GM23338 (cell line): ENCODE measurements around the gene RPGRIP1. TPM values are rescaled to one million over a fixed set of nuclear protein-coding genes. Genes with fewer than 3 reads are reported as not detected.
"Not testable (repeated sequence)": the region's sequence is repeated elsewhere in the genome, so short reads cannot be mapped to it uniquely, and the experiment has no call there.

Source experiments
- ATAC-seq: fragments of 200-7000 bp; cut with Tn5 transposase; 3 replicates; pipeline ENCODE4 v1.9.1; 2020
- DNase-seq: peaks from one replicate; pipeline ENCODE4 v3.0.0-alpha.2; 2015; ENCODE audit warnings: low spot score
- H2AFZ ChIP-seq: fragments of 200-600 bp; sonication (generic); 2 replicates; pipeline ENCODE4 v1.8.0; 2016; ENCODE audit warnings: antibody characterized with exemption, mild to moderate bottlenecking, moderate library complexity
- H3F3A ChIP-seq: fragments of 200-600 bp; sonication (generic); replicated peaks from 2 replicates; pipeline ENCODE4 v1.8.0; 2017; ENCODE audit warnings: antibody characterized with exemption, mixed run types, low read depth
- H3K27ac ChIP-seq: fragments of 200-600 bp; sonication (generic); 2 replicates; pipeline ENCODE4 v1.6.1; 2016; ENCODE audit warnings: low read depth
- H3K27me3 ChIP-seq: fragments of 200-600 bp; sonication (generic); 2 replicates; pipeline ENCODE4 v1.8.0; 2016; ENCODE audit warnings: mild to moderate bottlenecking, mixed run types, moderate library complexity; ENCODE audit not compliant: insufficient read depth
- H3K36me3 ChIP-seq: fragments of 200-600 bp; sonication (generic); 2 replicates; pipeline ENCODE4 v1.8.0; 2016; ENCODE audit warnings: mild to moderate bottlenecking; ENCODE audit not compliant: insufficient read depth
- H3K4me1 ChIP-seq: fragments of 200-600 bp; sonication (generic); 2 replicates; pipeline ENCODE4 v1.8.0; 2016; ENCODE audit warnings: mild to moderate bottlenecking, moderate library complexity; ENCODE audit not compliant: insufficient read depth
- H3K4me2 ChIP-seq: fragments of 200-600 bp; sonication (generic); 2 replicates; pipeline ENCODE4 v1.7.1; 2017; ENCODE audit warnings: mixed run types
- H3K4me3 ChIP-seq: fragments of 200-600 bp; sonication (generic); 2 replicates; pipeline ENCODE4 v1.6.1; 2016; ENCODE audit warnings: mixed run types
- H3K79me2 ChIP-seq: fragments of 200-600 bp; sonication (generic); replicated peaks from 2 replicates; pipeline ENCODE4 v1.8.0; 2017; ENCODE audit warnings: mild to moderate bottlenecking; ENCODE audit not compliant: insufficient read depth
- H3K9me2 ChIP-seq: fragments of 200-600 bp; sonication (generic); 2 replicates; pipeline ENCODE4 v1.8.0; 2017; ENCODE audit not compliant: insufficient read depth
- H4K20me1 ChIP-seq: fragments of 200-600 bp; sonication (generic); replicated peaks from 2 replicates; pipeline ENCODE4 v1.8.0; 2017; ENCODE audit warnings: mild to moderate bottlenecking; ENCODE audit not compliant: insufficient read depth
- H3K27ac Mint-ChIP-seq: 2 replicates; pipeline ENCODE4 v1.8.0; 2020; ENCODE audit warnings: inconsistent platforms, mild to moderate bottlenecking, moderate library complexity, mixed read lengths
- H3K27me3 Mint-ChIP-seq: 3 replicates; pipeline ENCODE4 v1.8.0; 2022; ENCODE audit warnings: low read depth, mild to moderate bottlenecking, moderate library complexity, mixed read lengths, inconsistent platforms; ENCODE audit not compliant: insufficient read depth, poor library complexity
- H3K36me3 Mint-ChIP-seq: 3 replicates; pipeline ENCODE4 v1.8.0; 2021; ENCODE audit warnings: low read depth, mild to moderate bottlenecking, inconsistent platforms, moderate library complexity, mixed read lengths
- H3K4me1 Mint-ChIP-seq: 3 replicates; pipeline ENCODE4 v1.8.0; 2020; ENCODE audit warnings: mild to moderate bottlenecking, inconsistent platforms, mixed read lengths
- H3K4me3 Mint-ChIP-seq: 3 replicates; pipeline ENCODE4 v1.8.0; 2021; ENCODE audit warnings: moderate library complexity, mild to moderate bottlenecking, inconsistent platforms, mixed read lengths
- H3K9me3 Mint-ChIP-seq: 3 replicates; pipeline ENCODE4 v1.8.0; 2020; ENCODE audit warnings: moderate library complexity, mild to moderate bottlenecking, inconsistent platforms, mixed read lengths
- CREB1 ChIP-seq: fragments of 250-450 bp; sonication (Bioruptor Pico); IDR thresholded peaks from 2 replicates; pipeline ENCODE4 v1.5.0; 2020; ENCODE audit warnings: low read depth, mild to moderate bottlenecking, moderate library complexity
- EZH2 ChIP-seq: fragments of 200-600 bp; sonication (generic); IDR thresholded peaks from one replicate; pipeline ENCODE4 v1.8.0; 2017; ENCODE audit warnings: antibody characterized with exemption, mild to moderate bottlenecking, low read depth; ENCODE audit not compliant: unreplicated experiment
- EZH2phosphoT487 ChIP-seq: fragments of 200-600 bp; sonication (generic); IDR thresholded peaks from one replicate; pipeline ENCODE4 v1.8.1; 2018; ENCODE audit warnings: antibody characterized with exemption; ENCODE audit not compliant: unreplicated experiment
- JUNB ChIP-seq: IDR thresholded peaks from one replicate; pipeline ENCODE4 v1.6.1; 2016; ENCODE audit warnings: antibody characterized with exemption; ENCODE audit not compliant: unreplicated experiment
- NANOG ChIP-seq: IDR thresholded peaks from 2 replicates; pipeline ENCODE4 v1.6.1; 2016; ENCODE audit warnings: antibody characterized with exemption, borderline replicate concordance
- POLR2AphosphoS5 ChIP-seq: IDR thresholded peaks from 2 replicates; pipeline ENCODE4 v1.6.1; 2016; ENCODE audit warnings: antibody characterized with exemption, low read depth
- ZNF114 ChIP-seq: fragments of 250-450 bp; sonication (Bioruptor Pico); IDR thresholded peaks from 2 replicates; pipeline ENCODE4 v1.5.0; 2020; ENCODE audit warnings: mild to moderate bottlenecking, moderate library complexity
- ZNF331 ChIP-seq: fragments of 250-450 bp; sonication (Bioruptor Pico); IDR thresholded peaks from 2 replicates; pipeline ENCODE4 v1.5.0; 2020; ENCODE audit warnings: low read depth, mild to moderate bottlenecking, moderate library complexity
- ZNF462 ChIP-seq: fragments of 250-450 bp; sonication (Bioruptor Pico); IDR thresholded peaks from 2 replicates; pipeline ENCODE4 v1.5.0; 2020; ENCODE audit warnings: mild to moderate bottlenecking, moderate library complexity
- polyA plus RNA-seq: library from polyadenylated mRNA; unstranded; fragments of >200 nt; fragmentation: Nextera tagmentation; extraction: Ambion mirVana; gene quantifications from 2 replicates; pipeline ENCODE4 v1.2.1, GENCODE V29; 2016
- total RNA-seq: library from RNA; depleted of rRNA; stranded (reverse); fragments of >200 nt; shearing (Covaris generic); gene quantifications from 2 replicates; pipeline ENCODE4 v1.2.3, GENCODE V29; 2014

The RPGRIP1 gene
- total and polyA plus RNA-seq, 2 experiments from 2014 or later: 0.24 to 1.6 TPM

GRCh38 chr14:21287168-21287567 lies 7.3 kb downstream of the RPGRIP1 start:
- H3K4me1 ChIP-seq: no peaks in the 10 kb centered on the region
- H3K27ac ChIP-seq: no peak overlapping the region
- no peaks in the 10 kb centered on the region for H3K36me3 Mint-ChIP-seq
- no peaks in the 10 kb centered on the region for H3K4me1 Mint-ChIP-seq
- ATAC-seq: no peak
- H3K27me3 Mint-ChIP-seq: peaks cover 8% of the 10 kb centered on the region
- no peak for DNase-seq
- no peaks in the 10 kb centered on the region for H3F3A ChIP-seq
- no peaks in the 10 kb centered on the region for H3K27me3 ChIP-seq
- H3K4me2 ChIP-seq: no peak overlapping the region
- H3K36me3 ChIP-seq: no peaks in the 10 kb centered on the region
- no peak overlapping the region for H3K27ac Mint-ChIP-seq
- no peak overlapping the region for H2AFZ ChIP-seq
- H3K9me2 ChIP-seq: no peaks in the 10 kb centered on the region
- no peak overlapping the region for H3K4me3 Mint-ChIP-seq
- no peaks in the 10 kb centered on the region for H3K9me3 Mint-ChIP-seq
- H4K20me1 ChIP-seq: no peaks in the 10 kb centered on the region
- no peak overlapping the region for H3K4me3 ChIP-seq
- H3K79me2 ChIP-seq: no peaks in the 10 kb centered on the region
- TF ChIP-seq CREB1 (no peak), NANOG (no peak), EZH2phosphoT487 (no peak), POLR2AphosphoS5 (no peak)

- H3K27me3 Mint-ChIP-seq, H3K4me2 ChIP-seq, H3K4me1 ChIP-seq, H4K20me1 ChIP-seq, H3K4me1 Mint-ChIP-seq, H3K9me2 ChIP-seq, H3K27ac ChIP-seq, H2AFZ ChIP-seq, H3K27me3 ChIP-seq, H3K36me3 Mint-ChIP-seq, H3K36me3 ChIP-seq, H3K9me3 Mint-ChIP-seq, H3K27ac Mint-ChIP-seq, H3F3A ChIP-seq, H3K79me2 ChIP-seq, H3K4me3 Mint-ChIP-seq, H3K4me3 ChIP-seq, ATAC-seq, DNase-seq: not testable (repeated sequence)
These were observed 14.1 kb downstream of the RPGRIP1 start for GRCh38 chr14:21294026-21294425.

DNA sequence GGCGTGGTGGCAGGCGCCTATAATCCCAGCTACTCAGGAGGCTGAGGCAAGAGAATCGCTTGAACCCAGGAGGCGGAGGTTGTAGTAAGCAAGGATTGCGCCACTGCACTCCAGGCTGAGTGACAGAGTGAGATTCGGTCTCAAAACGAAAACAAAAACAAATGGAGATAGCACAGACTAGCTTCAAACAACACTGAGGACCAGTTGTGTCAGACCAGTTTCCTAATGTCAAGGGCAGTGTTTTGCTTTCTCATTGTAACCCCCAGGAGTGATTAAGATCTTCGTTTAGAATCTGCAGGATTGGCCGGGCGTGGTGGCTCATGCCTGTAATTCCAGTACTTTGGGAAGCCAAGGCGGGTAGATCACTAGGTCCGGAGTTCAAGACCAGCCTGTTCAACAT lies 18.5 kb downstream of the RPGRIP1 start:
- Histone ChIP-seq H3F3A (0 out of 2 replicates have a peak, but pooled peaks cover 7% of the 10 kb centered on the region), H3K79me2 (no peaks in the 10 kb centered on the region), H3K36me3 (no peaks in the 10 kb centered on the region), H3K9me2 (no peaks in the 10 kb centered on the region), H4K20me1 (no peaks in the 10 kb centered on the region), H3K4me1 (peaks cover 12% of the 10 kb centered on the region; the same call in 1 of the 2 replicates), H3K4me3 (no peak overlapping the region), H2AFZ (0 out of 2 replicates have a peak overlapping the region, but pooled peaks have one; percentile 28), H3K27ac (no peak overlapping the region), H3K4me2 (no peak overlapping the region), H3K27me3 (peaks cover 10% of the 10 kb centered on the region; the same call in 1 of the 2 replicates)
- Mint-ChIP-seq H3K27me3 (no peaks in the 10 kb centered on the region), H3K27ac (no peak overlapping the region), H3K9me3 (no peaks in the 10 kb centered on the region), H3K36me3 (no peaks in the 10 kb centered on the region), H3K4me3 (no peak overlapping the region), H3K4me1 (peaks cover 4% of the 10 kb centered on the region; the same call in 2 of the 3 replicates)
- no peak for ATAC-seq
- TF ChIP-seq ZNF462 (CRISPR knock-in tag) (no peak), ZNF114 (CRISPR knock-in tag) (no peak), EZH2 (no peak), CREB1 (no peak), ZNF331 (CRISPR knock-in tag) (no peak), JUNB (no peak)
- no peak for DNase-seq
